ENCODE measurements around the gene SMAD1.

The SMAD1 gene

DNA sequence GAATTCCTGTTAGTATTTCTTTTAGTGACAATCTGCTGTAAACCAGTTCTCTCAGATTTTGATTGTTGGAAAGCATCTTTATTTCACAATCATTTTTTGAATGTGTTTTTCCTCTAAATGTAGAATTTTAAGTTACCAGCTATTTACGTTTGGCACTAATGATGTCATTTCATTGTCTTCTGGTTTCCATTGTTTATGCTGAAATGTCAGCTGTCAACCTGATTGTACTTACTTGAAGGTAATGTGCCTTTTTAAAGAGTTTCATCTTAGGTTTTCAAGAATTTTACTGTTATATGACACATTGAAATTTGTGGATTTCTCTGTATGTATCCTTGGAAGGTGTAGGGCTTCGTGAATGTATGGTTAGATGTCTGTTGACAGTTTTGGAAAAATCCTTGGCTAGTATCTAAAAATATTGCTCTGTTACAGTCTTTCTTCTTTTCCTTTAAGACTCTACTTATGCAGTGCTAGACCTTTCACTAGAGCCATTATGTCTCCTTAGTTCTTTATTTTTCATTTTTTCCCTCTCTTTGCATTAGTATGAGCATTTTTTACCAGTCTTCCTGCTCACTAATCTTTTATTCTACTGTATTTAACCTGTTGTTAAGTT, 30.4 kb downstream of the SMAD1 start:
- DNase-seq (ENCODE audit: extremely low read depth, insufficient read length): no peak
- no peaks in the 10 kb centered on the region for H3K27me3 ChIP-seq (replicated peaks; ENCODE audit: control insufficient read depth, insufficient read depth, low read length)
- H3K4me3 ChIP-seq (replicated peaks; ENCODE audit: low read depth, low read length): no peak overlapping the region
- TF ChIP-seq, protein P1, sequence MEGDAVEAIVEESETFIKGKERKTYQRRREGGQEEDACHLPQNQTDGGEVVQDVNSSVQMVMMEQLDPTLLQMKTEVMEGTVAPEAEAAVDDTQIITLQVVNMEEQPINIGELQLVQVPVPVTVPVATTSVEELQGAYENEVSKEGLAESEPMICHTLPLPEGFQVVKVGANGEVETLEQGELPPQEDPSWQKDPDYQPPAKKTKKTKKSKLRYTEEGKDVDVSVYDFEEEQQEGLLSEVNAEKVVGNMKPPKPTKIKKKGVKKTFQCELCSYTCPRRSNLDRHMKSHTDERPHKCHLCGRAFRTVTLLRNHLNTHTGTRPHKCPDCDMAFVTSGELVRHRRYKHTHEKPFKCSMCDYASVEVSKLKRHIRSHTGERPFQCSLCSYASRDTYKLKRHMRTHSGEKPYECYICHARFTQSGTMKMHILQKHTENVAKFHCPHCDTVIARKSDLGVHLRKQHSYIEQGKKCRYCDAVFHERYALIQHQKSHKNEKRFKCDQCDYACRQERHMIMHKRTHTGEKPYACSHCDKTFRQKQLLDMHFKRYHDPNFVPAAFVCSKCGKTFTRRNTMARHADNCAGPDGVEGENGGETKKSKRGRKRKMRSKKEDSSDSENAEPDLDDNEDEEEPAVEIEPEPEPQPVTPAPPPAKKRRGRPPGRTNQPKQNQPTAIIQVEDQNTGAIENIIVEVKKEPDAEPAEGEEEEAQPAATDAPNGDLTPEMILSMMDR (IDR thresholded peaks at IDR 0.05; ENCODE audit: insufficient read depth, low read length, poor library complexity, severe bottlenecking): no peak
- peaks cover 4% of the 10 kb centered on the region for H3K36me3 ChIP-seq (ENCODE audit: control insufficient read depth, insufficient read depth, low read length)

DNA sequence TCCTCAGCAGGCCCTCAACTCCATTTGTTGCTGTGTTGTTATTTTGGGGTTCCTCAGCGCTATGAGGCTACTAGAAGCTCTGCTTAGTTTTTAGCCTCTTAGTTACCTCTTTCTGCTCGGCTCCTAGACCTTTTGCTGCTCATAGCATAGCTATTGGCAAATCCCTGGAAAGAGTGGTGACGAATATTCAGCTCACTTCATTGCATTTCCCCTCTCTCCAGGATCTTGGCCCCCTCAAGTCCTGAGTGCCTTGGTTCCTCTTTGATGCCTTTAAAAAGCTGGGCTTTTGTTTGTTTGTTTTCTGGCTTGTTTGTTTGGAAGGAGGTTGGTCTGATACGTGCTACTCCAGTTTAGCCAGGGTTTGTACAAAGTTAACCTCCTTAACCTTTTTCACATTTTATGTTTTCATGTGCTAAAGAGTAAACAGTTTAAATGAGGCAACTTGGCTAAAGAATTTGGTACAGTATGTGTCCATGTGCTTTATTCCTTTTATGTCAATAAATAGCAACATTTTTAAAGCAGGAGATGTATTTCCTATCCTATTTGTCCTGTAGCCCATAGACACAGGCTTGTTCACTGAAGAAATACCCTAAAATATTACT, 31.5 kb downstream of the SMAD1 start:
- no peak for DNase-seq (ENCODE audit: extremely low read depth, insufficient read length)
- H3K4me3 ChIP-seq (replicated peaks; ENCODE audit: low read depth, low read length): no peak overlapping the region
- TF ChIP-seq, protein P1 (IDR thresholded peaks at IDR 0.05; ENCODE audit: insufficient read depth, low read length, poor library complexity, severe bottlenecking): no peak
- H3K27me3 ChIP-seq (replicated peaks; ENCODE audit: control insufficient read depth, insufficient read depth, low read length): no peaks in the 10 kb centered on the region
- H3K36me3 ChIP-seq (ENCODE audit: control insufficient read depth, insufficient read depth, low read length): peaks cover 4% of the 10 kb centered on the region

DNA sequence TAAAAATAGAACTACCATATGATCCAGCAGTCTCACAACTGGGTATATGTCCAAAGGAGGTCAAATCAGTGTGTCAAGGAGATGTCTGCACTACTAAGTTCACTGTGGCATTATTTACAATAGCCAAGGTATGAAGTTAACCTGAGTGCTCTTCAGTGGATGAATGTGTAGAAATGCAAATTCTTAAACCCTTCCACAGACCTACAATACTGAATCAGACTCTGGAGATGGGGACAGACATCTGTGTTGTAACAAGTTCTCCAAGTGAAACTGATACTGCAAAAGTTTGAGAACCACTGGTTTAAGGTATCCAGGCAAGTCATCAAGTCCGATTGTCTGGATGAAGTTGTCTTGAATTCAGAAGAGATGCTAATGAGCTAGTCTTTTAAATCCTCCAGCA, 38.5 kb downstream of the SMAD1 start:
- Histone ChIP-seq H3K27me3 (replicated peaks; ENCODE audit: control insufficient read depth, insufficient read depth, low read length) (no peaks in the 10 kb centered on the region), H3K4me3 (replicated peaks; ENCODE audit: low read depth, low read length) (no peak overlapping the region), H3K36me3 (ENCODE audit: control insufficient read depth, insufficient read depth, low read length) (no peaks in the 10 kb centered on the region; the same call in 1 of the 2 replicates)
- TF ChIP-seq, protein P1 (IDR thresholded peaks at IDR 0.05; ENCODE audit: insufficient read depth, low read length, poor library complexity, severe bottlenecking): no peak
- DNase-seq (ENCODE audit: extremely low read depth, insufficient read length): no peak

DNA sequence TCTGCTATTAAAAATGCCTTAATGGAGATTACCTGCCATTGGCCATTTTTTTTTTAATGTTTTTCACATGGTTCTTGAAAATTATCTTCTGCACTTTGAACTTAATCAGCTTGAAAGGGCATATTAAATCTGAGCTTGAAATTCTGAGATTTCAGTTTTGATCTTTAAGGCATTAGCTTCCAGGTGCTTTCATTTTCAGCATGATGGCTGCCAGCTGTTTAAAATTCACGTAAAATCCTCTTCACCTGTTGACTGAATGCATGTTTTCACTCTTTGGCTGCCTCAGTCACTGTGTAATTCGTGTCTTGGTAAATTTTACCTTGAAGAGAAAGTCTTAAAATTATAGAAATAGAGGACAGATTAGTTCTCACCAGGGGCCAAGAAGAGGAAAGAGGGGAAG, 39.6 kb downstream of the SMAD1 start:
- H3K27me3 ChIP-seq (replicated peaks; ENCODE audit: control insufficient read depth, insufficient read depth, low read length): no peaks in the 10 kb centered on the region
- H3K36me3 ChIP-seq (ENCODE audit: control insufficient read depth, insufficient read depth, low read length): no peaks in the 10 kb centered on the region; the same call in 1 of the 2 replicates
- peak overlapping the region; percentile 48 for H3K4me3 ChIP-seq (replicated peaks; ENCODE audit: low read depth, low read length)
- TF ChIP-seq, protein P1 (IDR thresholded peaks at IDR 0.05; ENCODE audit: insufficient read depth, low read length, poor library complexity, severe bottlenecking): no peak
- DNase-seq (ENCODE audit: extremely low read depth, insufficient read length): no peak

DNA sequence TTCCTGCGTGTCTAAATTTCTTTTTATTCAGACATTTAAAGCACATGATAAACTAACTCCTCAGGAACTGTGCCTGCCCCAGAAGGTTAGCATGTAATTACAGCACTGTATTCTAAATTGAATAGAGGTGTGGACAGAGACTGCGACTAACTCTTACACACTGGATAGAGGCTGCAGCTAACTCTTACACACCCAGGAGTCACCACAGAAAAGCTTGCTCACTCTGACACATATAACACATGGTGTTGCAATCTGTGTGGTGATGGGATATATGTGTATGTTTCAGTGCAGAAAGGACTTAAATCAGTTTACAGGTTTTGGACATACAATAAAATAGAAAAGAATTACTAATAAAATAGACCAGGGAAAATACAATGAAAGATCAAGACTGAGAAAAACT, 41.5 kb downstream of the SMAD1 start:
- no peak for DNase-seq (ENCODE audit: extremely low read depth, insufficient read length)
- H3K27me3 ChIP-seq (replicated peaks; ENCODE audit: control insufficient read depth, insufficient read depth, low read length): no peaks in the 10 kb centered on the region
- no peaks in the 10 kb centered on the region; the same call in 1 of the 2 replicates for H3K36me3 ChIP-seq (ENCODE audit: control insufficient read depth, insufficient read depth, low read length)
- TF ChIP-seq, protein P1 (IDR thresholded peaks at IDR 0.05; ENCODE audit: insufficient read depth, low read length, poor library complexity, severe bottlenecking): no peak
- H3K4me3 ChIP-seq (replicated peaks; ENCODE audit: low read depth, low read length): no peak overlapping the region

All from GM06990 (cell line).